H9 (cell line): Measurements from ENCODE around the gene IL15. TPM values are rescaled to one million over a fixed set of nuclear protein-coding genes. Genes with fewer than 3 reads are reported as not detected.

Experiments used
- DNase-seq: peaks from one replicate; pipeline ENCODE4 v3.0.0-alpha.2; 2017
- H2AFZ ChIP-seq: one replicate; pipeline ENCODE4 v1.6.1; 2013; ENCODE audit warnings: mild to moderate bottlenecking, low read length, control low read depth, moderate library complexity
- H2AK5ac ChIP-seq: 2 replicates; pipeline ENCODE4 v1.6.1; 2013; ENCODE audit warnings: low read length, control low read depth, mixed read lengths; ENCODE audit not compliant: insufficient read length
- H2BK120ac ChIP-seq: one replicate; pipeline ENCODE4 v1.6.1; 2013; ENCODE audit warnings: low read depth, mild to moderate bottlenecking, low read length, control low read depth, inconsistent platforms; ENCODE audit not compliant: poor library complexity, severe bottlenecking
- H2BK12ac ChIP-seq: 2 replicates; pipeline ENCODE4 v1.6.1; 2013; ENCODE audit warnings: low read length, control low read depth, mixed read lengths, low read depth; ENCODE audit not compliant: insufficient read length
- H2BK15ac ChIP-seq: 2 replicates; pipeline ENCODE4 v1.6.1; 2013; ENCODE audit warnings: low read depth, low read length, control low read depth
- H2BK20ac ChIP-seq: one replicate; pipeline ENCODE4 v1.6.1; 2013; ENCODE audit warnings: low read depth, mild to moderate bottlenecking, low read length, control low read depth, inconsistent platforms; ENCODE audit not compliant: poor library complexity, severe bottlenecking
- H2BK5ac ChIP-seq: 2 replicates; pipeline ENCODE4 v1.6.1; 2013; ENCODE audit warnings: low read length, control low read depth, mixed read lengths; ENCODE audit not compliant: insufficient read length
- H3K14ac ChIP-seq: 2 replicates; pipeline ENCODE4 v1.6.1; 2013; ENCODE audit warnings: low read length, control low read depth; ENCODE audit not compliant: insufficient read depth
- H3K18ac ChIP-seq: 2 replicates; pipeline ENCODE4 v1.6.1; 2013; ENCODE audit warnings: low read depth, mild to moderate bottlenecking, mixed read lengths, low read length, control low read depth; ENCODE audit not compliant: insufficient read length
- H3K23ac ChIP-seq: 2 replicates; pipeline ENCODE4 v1.6.1; 2013; ENCODE audit warnings: low read length, control low read depth, mixed read lengths, low read depth; ENCODE audit not compliant: insufficient read length
- H3K23me2 ChIP-seq: 2 replicates; pipeline ENCODE4 v1.6.1; 2013; ENCODE audit warnings: low read depth, mild to moderate bottlenecking, mixed read lengths, low read length, control low read depth; ENCODE audit not compliant: insufficient read length, poor library complexity, severe bottlenecking
- H3K27ac ChIP-seq: 2 replicates; pipeline ENCODE4 v1.5.1; 2013; ENCODE audit warnings: low read length, control low read depth, mixed read lengths, low read depth; ENCODE audit not compliant: insufficient read length
- H3K27me3 ChIP-seq: 2 replicates; pipeline ENCODE4 v1.6.1; 2013; ENCODE audit warnings: low read length, control low read depth, inconsistent platforms; ENCODE audit not compliant: insufficient read depth
- H3K4ac ChIP-seq: 2 replicates; pipeline ENCODE4 v1.6.1; 2013; ENCODE audit warnings: low read depth, mild to moderate bottlenecking, control low read depth, inconsistent platforms, low read length, moderate library complexity
- H3K4me1 ChIP-seq: 2 replicates; pipeline ENCODE4 v1.6.1; 2013; ENCODE audit warnings: low read length, control low read depth, inconsistent platforms; ENCODE audit not compliant: insufficient read depth
- H3K4me2 ChIP-seq: 2 replicates; pipeline ENCODE4 v1.6.1; 2013; ENCODE audit warnings: low read length, control low read depth, mixed read lengths; ENCODE audit not compliant: insufficient read length, insufficient read depth
- H3K56ac ChIP-seq: 2 replicates; pipeline ENCODE4 v1.6.1; 2013; ENCODE audit warnings: low read depth, mild to moderate bottlenecking, mixed read lengths, low read length, control low read depth; ENCODE audit not compliant: insufficient read length
- H3K79me1 ChIP-seq: 2 replicates; pipeline ENCODE4 v1.6.1; 2013; ENCODE audit warnings: low read depth, mild to moderate bottlenecking, moderate library complexity, low read length, control low read depth, inconsistent platforms; ENCODE audit not compliant: insufficient read depth, poor library complexity, severe bottlenecking
- H3K79me2 ChIP-seq: 2 replicates; pipeline ENCODE4 v1.6.1; 2013; ENCODE audit warnings: low read length, control low read depth, inconsistent platforms; ENCODE audit not compliant: insufficient read depth
- H3K9ac ChIP-seq: 2 replicates; pipeline ENCODE4 v1.6.1; 2013; ENCODE audit warnings: low read length, control low read depth, mixed read lengths; ENCODE audit not compliant: insufficient read length; ENCODE audit errors: extremely low read depth
- H3K9me3 ChIP-seq: one replicate; pipeline ENCODE4 v1.6.1; 2013; ENCODE audit warnings: low read depth, low read length, inconsistent platforms; ENCODE audit not compliant: control insufficient read depth
- H3T11ph ChIP-seq: one replicate; pipeline ENCODE4 v1.6.1; 2013; ENCODE audit warnings: mild to moderate bottlenecking, low read length, control low read depth, inconsistent platforms
- H4K20me1 ChIP-seq: one replicate; pipeline ENCODE4 v1.6.1; 2013; ENCODE audit not compliant: control insufficient read depth, insufficient read length, insufficient read depth
- H4K5ac ChIP-seq: 2 replicates; pipeline ENCODE4 v1.6.1; 2013; ENCODE audit warnings: low read depth, mild to moderate bottlenecking, mixed read lengths, low read length, control low read depth; ENCODE audit not compliant: insufficient read length
- H4K8ac ChIP-seq: replicated peaks from 2 replicates; pipeline ENCODE4 v1.6.1; 2013; ENCODE audit warnings: low read length, control low read depth, mixed read lengths, low read depth; ENCODE audit not compliant: insufficient read length
- H4K91ac ChIP-seq: 2 replicates; pipeline ENCODE4 v1.6.1; 2013; ENCODE audit warnings: low read depth, mild to moderate bottlenecking, moderate library complexity, mixed read lengths, low read length, control low read depth; ENCODE audit not compliant: insufficient read length
- H3K27ac Mint-ChIP-seq, 3 experiments: 2 replicates in 2 of 3; 3 replicates in 1 of 3; pipeline ENCODE4 v1.8.0; 2020 to 2021; ENCODE audit warnings: mixed read lengths in 3 of 3, mild to moderate bottlenecking in 1 of 3, moderate library complexity in 1 of 3
- H3K27me3 Mint-ChIP-seq: 2 replicates; pipeline ENCODE4 v1.8.0; 2021; ENCODE audit warnings: low read depth, mild to moderate bottlenecking, moderate library complexity, mixed read lengths
- H3K36me3 Mint-ChIP-seq, 3 experiments: 2 replicates in 2 of 3; 3 replicates in 1 of 3; pipeline ENCODE4 v1.8.0; 2020 to 2021; ENCODE audit warnings: low read depth in 3 of 3, mixed read lengths in 3 of 3; ENCODE audit not compliant: insufficient read depth in 1 of 3
- H3K4me1 Mint-ChIP-seq, 2 experiments: 2 replicates each; pipeline ENCODE4 v1.8.0; 2020; ENCODE audit warnings: mixed read lengths in 2 of 2
- H3K4me3 Mint-ChIP-seq, 2 experiments: 2 replicates in 1 of 2; 3 replicates in 1 of 2; pipeline ENCODE4 v1.8.0; 2020 to 2021; ENCODE audit warnings: mild to moderate bottlenecking in 2 of 2, mixed read lengths in 2 of 2, moderate library complexity in 1 of 2
- H3K9me3 Mint-ChIP-seq, 2 experiments: 2 replicates in 1 of 2; 3 replicates in 1 of 2; pipeline ENCODE4 v1.8.0; 2020; ENCODE audit warnings: mild to moderate bottlenecking in 2 of 2, mixed read lengths in 2 of 2, moderate library complexity in 1 of 2
- WGBS: extraction: QIAGEN DNeasy Blood & Tissue Kit; methylation state at CpG from one replicate; pipeline ENCODE4 v1.1.7; 2013; ENCODE audit warnings: missing lambda C conversion rate, low lambda C conversion rate, mixed read lengths; ENCODE audit not compliant: insufficient read length; ENCODE audit errors: extremely low coverage; 5-methylcytosine and 5-hydroxymethylcytosine counted together
- total RNA-seq: library from RNA; stranded (reverse); gene quantifications from 2 replicates; pipeline ENCODE4 v1.2.1, GENCODE V29; 2021
- TF ChIP-seq, protein P1 (sequence below): fragments of 200-600 bp; sonication (generic); conservative IDR thresholded peaks from 3 replicates; pipeline ENCODE4 v1.8.0; 2021; ENCODE audit warnings: antibody characterized with exemption, mild to moderate bottlenecking

Gene IL15
- total RNA-seq, 1 experiment from 2014 or later: 0.61 TPM

- H3K4me1 Mint-ChIP-seq: peaks cover 6 to 9% of the 10 kb centered on the region in 2 experiments; a peak in 3 of 4 replicates
- no peaks in the 10 kb centered on the region; the same call in 1 of the 2 replicates for H3K4me1 ChIP-seq
- H3K36me3 Mint-ChIP-seq: peaks cover 0 to 11% (median 0%) of the 10 kb centered on the region in 3 experiments; a peak in 1 of 7 replicates
- WGBS: no CpG with 5 or more reads among the region's 3 CpGs
- TF ChIP-seq, protein P1, sequence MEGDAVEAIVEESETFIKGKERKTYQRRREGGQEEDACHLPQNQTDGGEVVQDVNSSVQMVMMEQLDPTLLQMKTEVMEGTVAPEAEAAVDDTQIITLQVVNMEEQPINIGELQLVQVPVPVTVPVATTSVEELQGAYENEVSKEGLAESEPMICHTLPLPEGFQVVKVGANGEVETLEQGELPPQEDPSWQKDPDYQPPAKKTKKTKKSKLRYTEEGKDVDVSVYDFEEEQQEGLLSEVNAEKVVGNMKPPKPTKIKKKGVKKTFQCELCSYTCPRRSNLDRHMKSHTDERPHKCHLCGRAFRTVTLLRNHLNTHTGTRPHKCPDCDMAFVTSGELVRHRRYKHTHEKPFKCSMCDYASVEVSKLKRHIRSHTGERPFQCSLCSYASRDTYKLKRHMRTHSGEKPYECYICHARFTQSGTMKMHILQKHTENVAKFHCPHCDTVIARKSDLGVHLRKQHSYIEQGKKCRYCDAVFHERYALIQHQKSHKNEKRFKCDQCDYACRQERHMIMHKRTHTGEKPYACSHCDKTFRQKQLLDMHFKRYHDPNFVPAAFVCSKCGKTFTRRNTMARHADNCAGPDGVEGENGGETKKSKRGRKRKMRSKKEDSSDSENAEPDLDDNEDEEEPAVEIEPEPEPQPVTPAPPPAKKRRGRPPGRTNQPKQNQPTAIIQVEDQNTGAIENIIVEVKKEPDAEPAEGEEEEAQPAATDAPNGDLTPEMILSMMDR: no peak
- no peak overlapping the region for H4K8ac ChIP-seq
- no peak overlapping the region for H2BK5ac ChIP-seq
- H3K14ac ChIP-seq: no peak overlapping the region
- no peak overlapping the region for H2BK12ac ChIP-seq
- no peak overlapping the region for H3K4me3 Mint-ChIP-seq
- no peaks in the 10 kb centered on the region for H3K27me3 Mint-ChIP-seq
- peak overlapping the region in 2 of 3 experiments; percentile 20 to 59; a peak in 2 of 7 replicates for H3K27ac Mint-ChIP-seq
- H3T11ph ChIP-seq: no peak overlapping the region
- no peak overlapping the region for H3K9ac ChIP-seq
- H2AFZ ChIP-seq: no peak overlapping the region
- H3K9me3 Mint-ChIP-seq: peaks cover 8 to 10% of the 10 kb centered on the region in 2 experiments; a peak in 3 of 5 replicates
- H2BK15ac ChIP-seq: no peak overlapping the region
- no peak overlapping the region for H3K18ac ChIP-seq
- H2BK120ac ChIP-seq: no peak overlapping the region
- H2BK20ac ChIP-seq: no peak overlapping the region
- H3K9me3 ChIP-seq: no peaks in the 10 kb centered on the region
- no peak overlapping the region for H3K27ac ChIP-seq
- no peaks in the 10 kb centered on the region for H3K27me3 ChIP-seq
- H3K23me2 ChIP-seq: no peaks in the 10 kb centered on the region
- H2AK5ac ChIP-seq: no peak overlapping the region
- no peak for DNase-seq
- no peak overlapping the region for H4K91ac ChIP-seq
- H3K4me2 ChIP-seq: no peak overlapping the region
- no peak overlapping the region for H4K5ac ChIP-seq
- no peak overlapping the region for H3K4ac ChIP-seq
- no peaks in the 10 kb centered on the region for H3K79me2 ChIP-seq
- H3K23ac ChIP-seq: no peak overlapping the region
- H3K56ac ChIP-seq: no peak overlapping the region
- H3K79me1 ChIP-seq: no peaks in the 10 kb centered on the region
- no peaks in the 10 kb centered on the region for H4K20me1 ChIP-seq
Observed at GRCh38 chr4:141713771-141714445, 77.5 kb downstream of the IL15 start.
